Measurements from ENCODE around the gene ADTRP.
"Not testable (repeated sequence)": the region's sequence is repeated elsewhere in the genome, so short reads cannot be mapped to it uniquely, and the experiment has no call there.

Gene ADTRP

GRCh38 chr6:11685481-11686093 lies 93.0 kb downstream of the ADTRP start:
- DNase-seq, result no peak

- no peak for DNase-seq
Observed at GRCh38 chr6:11684901-11685480, 93.6 kb downstream of the ADTRP start.

GRCh38 chr6:11683871-11684270 lies 94.7 kb downstream of the ADTRP start:
- DNase-seq, result no peak

- no peak for DNase-seq
Observed at GRCh38 chr6:11682561-11682975, 96.0 kb downstream of the ADTRP start.

GRCh38 chr6:11681770-11682169 lies 96.8 kb downstream of the ADTRP start:
- DNase-seq, result no peak

GRCh38 chr6:11681357-11681756 lies 97.2 kb downstream of the ADTRP start:
- DNase-seq, result no peak

GRCh38 chr6:11680479-11680878 lies 98.1 kb downstream of the ADTRP start:
- not testable (repeated sequence) for DNase-seq

- no peak for DNase-seq
Observed at GRCh38 chr6:11679099-11679498, 99.5 kb downstream of the ADTRP start.

GRCh38 chr6:11675601-11676000 lies 103.0 kb downstream of the ADTRP start:
- DNase-seq, result no peak

GRCh38 chr6:11672669-11673068 lies 105.9 kb downstream of the ADTRP start:
- DNase-seq, result no peak

- DNase-seq, result no peak
Observed at GRCh38 chr6:11672256-11672655, 106.3 kb downstream of the ADTRP start.

- DNase-seq, result no peak
Observed at GRCh38 chr6:11669696-11670095, 108.9 kb downstream of the ADTRP start.

- DNase-seq, result no peak
Observed at GRCh38 chr6:11668455-11668854, 110.1 kb downstream of the ADTRP start.

- no peak for DNase-seq
Observed at GRCh38 chr6:11667876-11668275, 110.7 kb downstream of the ADTRP start.

GRCh38 chr6:11665604-11666326 lies 112.8 kb downstream of the ADTRP start:
- no peak for DNase-seq

Data from stimulated activated CD4-positive, alpha-beta T cell treated with anti-CD3 and anti-CD28 coated beads, Interleukin-2, amount 100 ng/mL, for 24 hours (primary cell).